Measurements from ENCODE around the gene HTR7. TPM values are rescaled to one million over a fixed set of nuclear protein-coding genes. Genes with fewer than 3 reads are reported as not detected.

Gene HTR7
- total and polyA plus RNA-seq, 2 donors from 2014 or later: 0.38 TPM; not detected in 1

GRCh38 chr10:90707657-90708056 lies 150.2 kb downstream of the HTR7 start:
- Histone ChIP-seq H3K27me3 (ENCODE audit: control insufficient read depth, insufficient read depth, low read length) (no peaks in the 10 kb centered on the region), H3K27ac (ENCODE audit: low read depth in 2 of 2, low read length in 2 of 2) (no peak overlapping the region), H3K9me3 (ENCODE audit: control insufficient read depth in 2 of 3, insufficient read depth in 1 of 3, low read length in 3 of 3) (no peaks in the 10 kb centered on the region), H3K4me3 (ENCODE audit: low read length in 3 of 3) (no peak overlapping the region), H3K4me1 (ENCODE audit: control insufficient read depth in 2 of 3, insufficient read depth in 2 of 3, low read depth in 1 of 3, low read length in 3 of 3) (no peaks in the 10 kb centered on the region), H3K9ac (ENCODE audit: low read length in 3 of 3) (no peak overlapping the region), H3K36me3 (ENCODE audit: control insufficient read depth in 2 of 3, insufficient read depth in 3 of 3, low read length in 3 of 3) (no peaks in the 10 kb centered on the region)
- no peak for FAIRE-seq
- no peak for DNase-seq
- intact Hi-C loops (cut with DNase I): no loop called here
- TF ChIP-seq CTCF (IDR thresholded peaks at IDR 0.05; ENCODE audit: borderline replicate concordance, extremely low read depth, insufficient read depth): no peak

- no peak overlapping the region for H3K27ac ChIP-seq (ENCODE audit: low read depth in 2 of 2, low read length in 2 of 2)
- H3K4me3 ChIP-seq (ENCODE audit: low read length in 3 of 3): no peak overlapping the region
- no peaks in the 10 kb centered on the region for H3K27me3 ChIP-seq (ENCODE audit: control insufficient read depth, insufficient read depth, low read length)
- no peak for DNase-seq
- no peak overlapping the region for H3K9ac ChIP-seq (ENCODE audit: low read length in 3 of 3)
- TF ChIP-seq CTCF (IDR thresholded peaks at IDR 0.05; ENCODE audit: borderline replicate concordance, extremely low read depth, insufficient read depth): no peak
- FAIRE-seq: no peak
- no peaks in the 10 kb centered on the region for H3K9me3 ChIP-seq (ENCODE audit: control insufficient read depth in 2 of 3, insufficient read depth in 1 of 3, low read length in 3 of 3)
- no peaks in the 10 kb centered on the region for H3K4me1 ChIP-seq (ENCODE audit: control insufficient read depth in 2 of 3, insufficient read depth in 2 of 3, low read depth in 1 of 3, low read length in 3 of 3)
- intact Hi-C loops (cut with DNase I): no loop called here
- H3K36me3 ChIP-seq (ENCODE audit: control insufficient read depth in 2 of 3, insufficient read depth in 3 of 3, low read length in 3 of 3): no peaks in the 10 kb centered on the region
Measured at GRCh38 chr10:90701428-90701827, 156.4 kb downstream of the HTR7 start.

GRCh38 chr10:90695915-90696676 lies 161.7 kb downstream of the HTR7 start:
- Histone ChIP-seq H3K27me3 (ENCODE audit: control insufficient read depth, insufficient read depth, low read length) (no peaks in the 10 kb centered on the region), H3K9me3 (ENCODE audit: control insufficient read depth in 2 of 3, insufficient read depth in 1 of 3, low read length in 3 of 3) (no peaks in the 10 kb centered on the region), H3K27ac (ENCODE audit: low read depth in 2 of 2, low read length in 2 of 2) (no peak overlapping the region), H3K9ac (ENCODE audit: low read length in 3 of 3) (no peak overlapping the region), H3K36me3 (ENCODE audit: control insufficient read depth in 2 of 3, insufficient read depth in 3 of 3, low read length in 3 of 3) (no peaks in the 10 kb centered on the region), H3K4me1 (ENCODE audit: control insufficient read depth in 2 of 3, insufficient read depth in 2 of 3, low read depth in 1 of 3, low read length in 3 of 3) (no peaks in the 10 kb centered on the region), H3K4me3 (ENCODE audit: low read length in 3 of 3) (no peak overlapping the region)
- no peak for DNase-seq
- TF ChIP-seq CTCF (IDR thresholded peaks at IDR 0.05; ENCODE audit: borderline replicate concordance, extremely low read depth, insufficient read depth): no peak
- no peak for FAIRE-seq
- intact Hi-C loops (cut with DNase I): no loop called here

Other genes with a start within 250 kb of the HTR7 start
- gene RPP30, start 13.9 kb upstream of the HTR7 start, total RNA-seq: 26.5 TPM
- 42.9 TPM for gene RPP30, start 13.9 kb upstream of the HTR7 start, polyA plus RNA-seq (ENCODE audit: insufficient read depth, low read depth, low replicate concordance)
- not detected for gene ANKRD1, start 63.0 kb upstream of the HTR7 start, total RNA-seq
- 0.58 TPM for gene ANKRD1, start 63.0 kb upstream of the HTR7 start, polyA plus RNA-seq (ENCODE audit: insufficient read depth, low read depth, low replicate concordance)

Data from kidney (tissue), 14 donors.